ENCODE data around the gene GOLGA6D.
"Not testable (repeated sequence)": the region's sequence is repeated elsewhere in the genome, so short reads cannot be mapped to it uniquely, and the experiment has no call there.

GRCh38 chr15:75299311-75299688, 16.7 kb downstream of the GOLGA6D start:
- peak; percentile 36 for TF ChIP-seq CTCF (IDR thresholded peaks at IDR 0.05; ENCODE audit: low read depth, low read length)
- not testable (repeated sequence) for TF ChIP-seq MAX (IDR thresholded peaks at IDR 0.05; ENCODE audit: low read depth, low read length)

All from NB4 (cell line).